Measurements from ENCODE around the gene SMARCC1. TPM values are rescaled to one million over a fixed set of nuclear protein-coding genes. Genes with fewer than 3 reads are reported as not detected.

SMARCC1 gene
- total RNA-seq, 1 experiment from 2014 or later: 37.9 TPM

DNA sequence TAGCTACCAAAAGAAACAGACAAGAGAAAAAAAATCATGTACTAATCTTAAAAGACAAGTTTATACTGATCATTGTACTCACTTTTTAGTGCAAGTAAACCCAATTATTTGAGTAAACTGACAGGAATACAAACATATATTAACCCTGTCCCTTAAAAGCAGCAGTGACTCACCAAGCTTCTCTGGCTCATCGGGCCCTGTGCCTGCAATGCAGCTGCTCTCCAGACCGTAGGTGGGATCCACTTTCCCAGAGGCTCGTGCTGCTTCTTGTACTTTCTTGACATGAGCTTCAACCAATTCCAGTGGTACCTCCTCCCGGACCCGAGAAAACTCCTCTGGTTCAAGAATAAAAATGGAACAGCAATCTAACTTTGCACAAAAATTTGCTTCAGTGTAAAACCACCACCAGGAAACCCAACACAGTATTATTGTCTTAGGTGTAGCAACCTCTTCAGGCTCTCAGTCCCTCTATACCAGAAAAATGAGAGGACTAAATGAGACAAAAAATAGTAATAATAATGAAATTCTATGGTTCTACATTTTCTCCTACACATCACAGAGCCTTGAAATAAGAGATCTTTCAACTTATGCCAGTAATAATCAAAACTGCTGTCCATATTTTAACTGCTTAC, 120.5 kb downstream of the SMARCC1 start:
- Histone ChIP-seq H3K27ac (no peak overlapping the region), H3K36me3 (peaks cover 27% of the 10 kb centered on the region), H3K9me3 (replicated peaks) (no peaks in the 10 kb centered on the region), H3K4me1 (replicated peaks) (peaks cover 14% of the 10 kb centered on the region), H3K4me3 (no peak overlapping the region), H3K27me3 (replicated peaks) (no peaks in the 10 kb centered on the region)
- peak; percentile 21 to 43 for DNase-seq (ENCODE audit: low read depth in 1 of 2, low spot score in 2 of 2)

DNA sequence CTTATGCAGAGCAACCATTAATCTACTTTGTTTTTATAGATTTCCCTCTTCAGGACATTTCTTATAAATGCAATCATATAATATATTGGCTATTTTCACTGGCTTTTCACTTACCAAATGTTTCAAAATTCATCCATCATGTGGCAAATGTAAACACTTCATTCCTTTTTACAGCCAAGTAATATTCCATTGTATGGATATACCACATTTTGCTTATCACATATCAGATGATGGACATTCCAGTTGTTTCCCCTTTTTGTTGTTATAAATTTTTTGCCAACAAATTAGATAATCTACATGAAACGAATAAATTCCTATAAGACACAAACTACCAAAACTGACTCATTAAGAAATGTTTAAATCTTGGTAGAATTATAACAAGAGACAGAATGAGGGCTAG, 123.2 kb downstream of the SMARCC1 start:
- H3K27ac ChIP-seq: no peak overlapping the region

DNA sequence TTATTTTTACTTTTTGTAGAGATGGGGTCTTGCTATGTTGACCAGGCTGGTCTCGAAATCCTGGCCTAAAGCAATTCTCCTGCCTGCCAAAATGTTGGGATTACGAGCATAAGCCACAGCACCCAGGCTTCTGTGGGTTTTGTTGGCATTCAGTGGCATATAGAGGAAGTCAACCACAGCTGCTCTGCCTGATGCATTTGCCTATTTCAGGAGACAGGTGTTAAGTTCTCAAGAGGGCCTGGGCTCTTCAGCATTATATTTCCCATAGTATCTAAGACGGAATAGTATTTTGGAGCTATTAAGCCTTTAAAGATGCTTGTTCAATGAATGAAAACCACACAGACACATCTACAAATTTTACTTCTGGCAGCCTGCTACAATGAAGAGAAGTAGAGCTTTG, 129.6 kb downstream of the SMARCC1 start:
- DNase-seq (ENCODE audit: low read depth in 1 of 2, low spot score in 2 of 2): no peak

More for the DNA sequence above, 123.2 kb downstream of the SMARCC1 start:
- Histone ChIP-seq H3K9me3 (replicated peaks) (no peaks in the 10 kb centered on the region), H3K4me3 (no peak overlapping the region), H3K27me3 (replicated peaks) (no peaks in the 10 kb centered on the region), H3K36me3 (peaks cover 36% of the 10 kb centered on the region), H3K4me1 (replicated peaks) (peaks cover 9% of the 10 kb centered on the region)
- no peak for DNase-seq (ENCODE audit: low read depth in 1 of 2, low spot score in 2 of 2)

DNA sequence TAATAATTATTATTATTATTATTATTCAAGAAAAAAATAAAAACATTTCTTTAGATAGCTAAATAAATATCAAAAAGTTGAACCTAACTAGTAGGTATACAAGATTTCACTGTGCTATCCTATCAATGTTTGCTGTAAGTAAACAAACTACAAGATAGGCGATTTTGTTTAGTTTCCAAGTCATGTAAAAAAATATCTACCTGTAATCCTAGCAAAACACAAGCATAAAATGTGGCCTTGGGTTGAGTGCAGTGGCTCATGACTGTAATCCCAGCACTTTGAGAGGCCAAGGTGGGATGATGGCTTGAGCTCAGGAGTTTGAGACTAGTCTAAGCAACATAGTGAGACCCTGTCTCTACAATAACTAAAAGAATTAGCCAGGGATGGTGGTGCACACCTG, 131.4 kb downstream of the SMARCC1 start:
- Histone ChIP-seq H3K27ac (no peak overlapping the region), H3K4me1 (replicated peaks) (no peaks in the 10 kb centered on the region), H3K4me3 (no peak overlapping the region), H3K27me3 (replicated peaks) (no peaks in the 10 kb centered on the region), H3K36me3 (peaks cover 13% of the 10 kb centered on the region), H3K9me3 (replicated peaks) (no peaks in the 10 kb centered on the region)
- no peak for DNase-seq (ENCODE audit: low read depth in 1 of 2, low spot score in 2 of 2)

More for the DNA sequence above, 129.6 kb downstream of the SMARCC1 start:
- Histone ChIP-seq H3K4me3 (no peak overlapping the region), H3K36me3 (peaks cover 18% of the 10 kb centered on the region), H3K9me3 (replicated peaks) (no peaks in the 10 kb centered on the region), H3K27me3 (replicated peaks) (no peaks in the 10 kb centered on the region), H3K27ac (no peak overlapping the region), H3K4me1 (replicated peaks) (no peaks in the 10 kb centered on the region)

DNA sequence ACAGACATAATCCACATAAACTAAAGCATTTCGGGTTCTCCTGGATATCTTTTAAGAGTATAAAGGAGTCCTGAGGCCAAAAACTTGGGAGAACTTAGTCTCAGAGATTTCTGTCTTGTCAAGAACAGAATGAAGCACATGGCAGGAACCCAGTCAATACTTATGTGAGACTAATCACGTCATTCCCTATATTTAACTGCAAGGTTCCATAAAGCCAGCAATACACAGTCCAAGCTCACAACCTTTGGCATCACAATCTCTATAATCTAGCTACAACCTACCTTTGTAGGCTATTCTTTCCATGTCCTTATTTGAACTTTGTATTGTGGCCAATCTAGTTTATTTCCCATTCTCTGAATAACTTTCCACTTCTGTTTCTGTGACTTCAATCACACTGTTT, 134.1 kb downstream of the SMARCC1 start:
- H3K4me3 ChIP-seq: no peak overlapping the region
- no peak for DNase-seq (ENCODE audit: low read depth in 1 of 2, low spot score in 2 of 2)
- H3K27ac ChIP-seq: no peak overlapping the region
- H3K36me3 ChIP-seq: peaks cover 2% of the 10 kb centered on the region; the same call in 1 of the 2 replicates
- H3K4me1 ChIP-seq (replicated peaks): no peaks in the 10 kb centered on the region
- no peaks in the 10 kb centered on the region for H3K9me3 ChIP-seq (replicated peaks)
- H3K27me3 ChIP-seq (replicated peaks): no peaks in the 10 kb centered on the region

DNA sequence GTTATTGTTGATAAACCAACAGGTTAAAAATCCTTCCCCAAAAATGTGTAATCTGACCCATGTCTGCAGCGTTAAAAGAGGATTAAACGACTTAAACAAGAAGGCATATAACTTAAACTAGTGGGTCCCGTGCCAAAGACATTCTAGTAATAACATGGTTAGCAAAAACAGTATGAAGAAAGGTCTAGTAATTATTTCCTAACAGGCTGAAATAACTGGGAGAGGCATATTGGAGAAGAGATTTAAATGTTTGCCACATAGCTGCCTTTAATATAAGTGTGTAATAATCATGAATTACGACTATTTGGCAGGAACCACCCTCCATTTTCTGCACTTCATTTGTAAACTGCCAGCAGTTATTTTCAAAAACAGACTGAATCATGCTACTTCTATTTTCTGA, 135.3 kb downstream of the SMARCC1 start:
- Histone ChIP-seq H3K36me3 (peaks cover 5% of the 10 kb centered on the region; the same call in 1 of the 2 replicates), H3K9me3 (replicated peaks) (no peaks in the 10 kb centered on the region), H3K4me1 (replicated peaks) (no peaks in the 10 kb centered on the region), H3K27me3 (replicated peaks) (no peaks in the 10 kb centered on the region), H3K4me3 (no peak overlapping the region), H3K27ac (no peak overlapping the region)
- no peak for DNase-seq (ENCODE audit: low read depth in 1 of 2, low spot score in 2 of 2)

DNA sequence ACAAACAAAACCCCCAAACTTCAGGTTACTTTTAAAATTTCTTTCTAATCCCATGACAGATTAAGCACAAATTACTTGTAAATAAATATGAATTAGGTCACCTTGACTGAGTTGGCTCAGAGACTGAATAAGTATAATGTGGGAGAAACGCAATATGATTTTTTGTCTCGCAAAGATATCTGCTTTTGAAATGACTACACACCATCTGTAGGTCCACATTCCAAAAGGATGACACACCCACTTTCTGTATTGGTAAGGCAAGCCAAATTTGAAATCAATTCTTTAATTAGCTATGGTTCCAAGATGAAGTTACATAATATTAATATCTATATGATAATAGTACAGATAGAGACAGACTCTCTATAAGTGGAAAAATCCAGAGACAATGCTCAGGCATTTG, 136.1 kb downstream of the SMARCC1 start:
- Histone ChIP-seq H3K4me3 (no peak overlapping the region), H3K36me3 (peaks cover 5% of the 10 kb centered on the region), H3K27me3 (replicated peaks) (no peaks in the 10 kb centered on the region), H3K4me1 (replicated peaks) (no peaks in the 10 kb centered on the region), H3K9me3 (replicated peaks) (no peaks in the 10 kb centered on the region), H3K27ac (no peak overlapping the region)
- no peak for DNase-seq (ENCODE audit: low read depth in 1 of 2, low spot score in 2 of 2)

DNA sequence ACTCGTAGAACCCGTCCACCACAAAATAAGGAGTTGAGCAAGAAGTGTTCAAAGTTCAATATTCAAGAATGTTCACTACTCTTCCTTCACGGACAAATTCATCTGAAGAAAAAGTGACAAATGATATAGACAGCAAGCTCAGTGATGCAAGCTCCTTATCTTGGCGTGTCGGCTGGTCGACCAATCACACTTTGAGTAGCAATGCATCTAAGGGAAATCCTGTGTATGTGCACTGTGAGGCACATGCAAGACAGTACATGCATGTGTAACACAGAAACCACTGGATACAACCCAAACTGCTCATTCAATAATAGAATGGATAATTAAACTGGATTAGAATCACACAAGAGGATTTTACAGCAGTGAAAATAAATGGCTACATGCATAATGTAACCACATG, 138.6 kb downstream of the SMARCC1 start:
- no peak overlapping the region for H3K4me3 ChIP-seq
- no peaks in the 10 kb centered on the region for H3K27me3 ChIP-seq (replicated peaks)
- DNase-seq (ENCODE audit: low read depth in 1 of 2, low spot score in 2 of 2): no peak
- H3K9me3 ChIP-seq (replicated peaks): no peaks in the 10 kb centered on the region
- H3K4me1 ChIP-seq (replicated peaks): no peaks in the 10 kb centered on the region
- no peak overlapping the region for H3K27ac ChIP-seq
- H3K36me3 ChIP-seq: peaks cover 10% of the 10 kb centered on the region

DNA sequence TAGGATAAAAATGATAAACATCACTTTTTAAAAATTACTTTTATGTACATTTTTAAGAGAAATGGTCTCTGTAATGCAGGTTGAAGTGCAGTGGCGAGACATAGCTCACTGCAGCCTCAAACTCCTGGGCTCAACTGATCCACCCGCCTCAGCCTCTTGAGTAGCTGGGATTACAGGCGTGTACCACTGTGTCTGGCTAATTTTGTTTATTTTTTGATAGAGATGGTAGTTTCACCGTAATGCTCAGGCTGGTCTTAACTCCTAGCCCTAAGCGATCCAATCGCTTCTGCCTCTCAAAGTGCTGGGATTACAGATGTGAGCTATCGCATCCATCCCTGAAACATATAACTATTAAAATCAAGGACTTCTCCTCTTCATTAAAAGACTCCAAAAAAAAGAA, 140.0 kb downstream of the SMARCC1 start:
- Histone ChIP-seq H3K36me3 (peaks cover 10% of the 10 kb centered on the region), H3K4me3 (no peak overlapping the region), H3K9me3 (replicated peaks) (no peaks in the 10 kb centered on the region), H3K4me1 (replicated peaks) (no peaks in the 10 kb centered on the region), H3K27ac (no peak overlapping the region), H3K27me3 (replicated peaks) (no peaks in the 10 kb centered on the region)
- no peak for DNase-seq (ENCODE audit: low read depth in 1 of 2, low spot score in 2 of 2)

DNA sequence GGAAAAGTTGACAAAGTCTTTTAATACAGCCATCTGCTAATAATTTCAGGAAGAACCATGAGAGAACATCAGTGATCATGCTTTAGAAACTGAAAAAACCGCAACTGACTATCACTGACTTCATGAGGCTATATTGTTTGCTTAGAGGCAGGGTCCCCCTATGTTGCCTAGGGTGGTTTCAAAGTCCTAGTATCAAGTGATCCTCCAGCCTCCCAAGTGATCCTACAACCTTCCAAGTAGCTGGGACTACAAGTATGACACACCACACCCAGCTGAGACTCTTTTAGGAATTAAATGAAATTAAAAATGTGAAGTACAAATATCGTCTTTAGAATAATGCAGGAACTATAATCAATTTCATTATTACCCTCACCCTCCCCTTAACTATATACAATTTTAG, 144.8 kb downstream of the SMARCC1 start:
- Histone ChIP-seq H3K27ac (no peak overlapping the region), H3K9me3 (replicated peaks) (no peaks in the 10 kb centered on the region), H3K27me3 (replicated peaks) (no peaks in the 10 kb centered on the region), H3K36me3 (peaks cover 37% of the 10 kb centered on the region), H3K4me3 (no peak overlapping the region), H3K4me1 (replicated peaks) (no peaks in the 10 kb centered on the region)
- no peak for DNase-seq (ENCODE audit: low read depth in 1 of 2, low spot score in 2 of 2)

DNA sequence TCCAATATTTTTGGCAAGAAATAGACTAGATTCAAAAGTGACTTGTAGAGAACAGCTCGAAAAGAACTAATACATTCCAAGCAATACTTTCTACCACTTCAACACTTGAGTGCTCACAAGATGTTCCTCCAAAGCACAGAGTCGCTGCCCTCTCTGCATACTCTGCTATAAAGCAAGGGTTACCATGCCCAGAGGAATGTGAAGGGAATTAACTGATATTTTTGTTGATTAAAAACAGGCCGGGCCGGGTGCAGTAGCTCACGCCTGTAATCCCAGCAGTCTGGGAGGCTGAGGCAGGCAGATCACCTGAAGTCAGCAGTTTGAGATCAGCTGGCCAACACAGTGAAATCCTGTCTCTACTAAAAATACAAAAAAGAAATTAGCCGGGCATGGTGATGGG, 145.5 kb downstream of the SMARCC1 start:
- H3K9me3 ChIP-seq (replicated peaks): no peaks in the 10 kb centered on the region
- H3K4me3 ChIP-seq: no peak overlapping the region
- H3K27ac ChIP-seq: no peak overlapping the region
- H3K4me1 ChIP-seq (replicated peaks): no peaks in the 10 kb centered on the region
- H3K27me3 ChIP-seq (replicated peaks): no peaks in the 10 kb centered on the region
- peaks cover 44% of the 10 kb centered on the region for H3K36me3 ChIP-seq
- no peak for DNase-seq (ENCODE audit: low read depth in 1 of 2, low spot score in 2 of 2)

DNA sequence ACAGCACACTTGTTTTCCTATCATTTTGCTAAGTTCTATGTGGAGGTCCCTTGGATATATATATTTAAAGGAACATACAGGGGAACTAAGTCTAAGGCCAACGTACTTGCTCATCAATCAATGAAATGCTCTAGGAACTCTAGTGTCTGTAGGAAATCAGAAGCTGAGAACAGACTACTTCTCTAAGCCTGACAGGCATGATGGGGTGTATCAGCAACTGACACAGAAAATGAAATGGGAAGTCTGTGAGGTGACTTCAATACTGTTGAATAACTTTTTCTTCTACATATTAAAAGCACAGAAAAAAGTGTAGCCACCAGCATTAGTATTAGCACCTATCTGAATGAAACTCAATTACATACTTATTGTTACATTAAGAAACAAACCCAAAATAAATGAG, 146.2 kb downstream of the SMARCC1 start:
- no peak overlapping the region for H3K27ac ChIP-seq

DNA sequence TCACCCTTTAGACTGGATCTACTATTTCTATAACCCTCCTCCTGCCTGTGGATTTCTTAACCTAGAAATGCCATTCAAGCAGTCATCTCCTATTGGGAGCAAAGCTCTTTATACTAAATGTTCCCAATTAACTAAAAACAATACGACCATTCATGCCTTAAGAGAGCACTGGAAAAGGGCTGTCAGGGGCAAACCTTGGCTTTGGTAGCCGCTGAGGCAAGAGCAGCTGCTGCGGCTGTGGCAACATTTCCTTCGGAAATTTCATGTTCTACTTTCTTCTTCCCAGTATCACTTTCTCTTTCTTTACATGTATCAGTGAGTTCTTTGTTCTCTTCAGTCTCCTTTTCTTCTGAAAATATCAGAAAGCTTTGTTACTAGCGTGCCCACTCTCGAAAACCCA, 146.7 kb downstream of the SMARCC1 start:
- H3K4me3 ChIP-seq: no peak overlapping the region
- no peaks in the 10 kb centered on the region for H3K4me1 ChIP-seq (replicated peaks)
- DNase-seq (ENCODE audit: low read depth in 1 of 2, low spot score in 2 of 2): no peak
- no peak overlapping the region for H3K27ac ChIP-seq
- no peaks in the 10 kb centered on the region for H3K9me3 ChIP-seq (replicated peaks)
- H3K36me3 ChIP-seq: peaks cover 55% of the 10 kb centered on the region
- no peaks in the 10 kb centered on the region for H3K27me3 ChIP-seq (replicated peaks)

More for the DNA sequence above, 146.2 kb downstream of the SMARCC1 start:
- Histone ChIP-seq H3K9me3 (replicated peaks) (no peaks in the 10 kb centered on the region), H3K27me3 (replicated peaks) (no peaks in the 10 kb centered on the region), H3K4me1 (replicated peaks) (no peaks in the 10 kb centered on the region), H3K36me3 (peaks cover 51% of the 10 kb centered on the region), H3K4me3 (no peak overlapping the region)
- DNase-seq (ENCODE audit: low read depth in 1 of 2, low spot score in 2 of 2): no peak

DNA sequence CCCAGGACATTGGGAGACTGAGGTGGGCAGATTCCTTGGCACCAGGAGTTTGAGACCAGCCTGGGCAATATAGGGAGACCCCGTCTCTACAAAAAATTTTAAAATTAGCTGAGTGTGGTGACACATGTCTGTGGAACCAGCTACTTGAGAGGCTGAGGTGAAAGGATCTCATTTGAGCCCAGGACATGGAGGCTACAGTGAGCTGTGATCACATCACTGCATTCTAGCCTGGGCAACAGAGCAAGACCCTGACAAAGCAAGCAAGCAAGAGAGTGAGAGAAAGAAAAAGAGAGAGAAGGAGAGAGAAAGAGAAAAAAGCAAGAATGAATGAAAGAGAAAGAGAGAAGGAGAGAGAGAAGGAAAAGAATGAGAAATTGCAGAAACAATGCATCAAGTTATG, 150.9 kb downstream of the SMARCC1 start:
- DNase-seq (ENCODE audit: low read depth in 1 of 2, low spot score in 2 of 2): no peak
- no peaks in the 10 kb centered on the region for H3K4me1 ChIP-seq (replicated peaks)
- no peaks in the 10 kb centered on the region for H3K9me3 ChIP-seq (replicated peaks)
- no peak overlapping the region for H3K27ac ChIP-seq
- H3K27me3 ChIP-seq (replicated peaks): no peaks in the 10 kb centered on the region
- no peak overlapping the region for H3K4me3 ChIP-seq
- H3K36me3 ChIP-seq: peaks cover 63% of the 10 kb centered on the region

DNA sequence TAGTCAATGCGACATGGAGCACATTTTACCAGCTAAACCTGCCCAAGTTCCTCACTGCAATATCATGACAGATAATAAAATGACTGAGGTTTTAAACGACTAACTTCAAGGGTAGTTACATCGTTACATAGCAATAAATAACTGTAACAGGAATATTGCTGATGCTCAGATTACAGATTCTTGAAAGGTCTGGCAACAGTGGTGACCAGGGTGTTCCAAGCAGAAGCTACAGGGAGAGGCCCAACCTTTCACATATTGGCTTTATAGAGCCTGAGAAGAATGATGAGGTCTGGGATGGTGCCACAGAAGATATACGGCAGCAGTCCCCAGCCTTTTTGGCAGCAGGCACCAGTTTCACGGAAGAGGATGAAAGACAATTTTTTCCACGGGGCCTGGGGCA, 151.9 kb downstream of the SMARCC1 start:
- H3K27ac ChIP-seq: no peak overlapping the region
- H3K4me1 ChIP-seq (replicated peaks): no peaks in the 10 kb centered on the region
- H3K9me3 ChIP-seq (replicated peaks): no peaks in the 10 kb centered on the region
- no peaks in the 10 kb centered on the region for H3K27me3 ChIP-seq (replicated peaks)
- no peak overlapping the region for H3K4me3 ChIP-seq
- DNase-seq (ENCODE audit: low read depth in 1 of 2, low spot score in 2 of 2): no peak
- H3K36me3 ChIP-seq: peaks cover 53% of the 10 kb centered on the region
